Activated CD8-positive, alpha-beta memory T cell treated with anti-CD3 and anti-CD28 coated beads, Interleukin-2, amount 50 U/mL, for 1 hour (primary cell): ENCODE measurements around the gene AAGAB.
"Not testable (repeated sequence)": the region's sequence is repeated elsewhere in the genome, so short reads cannot be mapped to it uniquely, and the experiment has no call there.

Experiments
- DNase-seq: peaks from one replicate; pipeline ENCODE4 v3.0.0-alpha.2; 2020; ENCODE audit errors: extremely low read depth

AAGAB gene

DNA sequence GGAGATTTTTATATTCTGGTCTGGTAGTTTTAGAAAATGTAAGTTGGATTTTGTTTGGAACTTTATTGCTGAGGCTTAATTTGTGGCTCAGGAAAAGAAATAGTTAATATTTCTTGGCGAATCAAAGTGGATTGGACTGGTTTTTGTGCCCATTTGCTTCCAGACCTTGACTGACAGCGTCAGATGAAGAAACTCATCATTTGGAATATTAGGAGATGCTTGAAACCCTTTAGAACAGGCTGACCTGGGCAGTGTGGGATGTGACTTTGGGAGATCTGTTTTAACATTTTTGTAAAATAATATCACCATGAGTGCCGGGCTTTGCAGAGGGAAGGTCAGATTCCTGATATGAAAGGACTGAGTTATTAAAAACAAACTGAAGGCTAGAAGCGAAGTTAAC is 83.0 kb downstream of the AAGAB start:
- DNase-seq: no peak

DNA sequence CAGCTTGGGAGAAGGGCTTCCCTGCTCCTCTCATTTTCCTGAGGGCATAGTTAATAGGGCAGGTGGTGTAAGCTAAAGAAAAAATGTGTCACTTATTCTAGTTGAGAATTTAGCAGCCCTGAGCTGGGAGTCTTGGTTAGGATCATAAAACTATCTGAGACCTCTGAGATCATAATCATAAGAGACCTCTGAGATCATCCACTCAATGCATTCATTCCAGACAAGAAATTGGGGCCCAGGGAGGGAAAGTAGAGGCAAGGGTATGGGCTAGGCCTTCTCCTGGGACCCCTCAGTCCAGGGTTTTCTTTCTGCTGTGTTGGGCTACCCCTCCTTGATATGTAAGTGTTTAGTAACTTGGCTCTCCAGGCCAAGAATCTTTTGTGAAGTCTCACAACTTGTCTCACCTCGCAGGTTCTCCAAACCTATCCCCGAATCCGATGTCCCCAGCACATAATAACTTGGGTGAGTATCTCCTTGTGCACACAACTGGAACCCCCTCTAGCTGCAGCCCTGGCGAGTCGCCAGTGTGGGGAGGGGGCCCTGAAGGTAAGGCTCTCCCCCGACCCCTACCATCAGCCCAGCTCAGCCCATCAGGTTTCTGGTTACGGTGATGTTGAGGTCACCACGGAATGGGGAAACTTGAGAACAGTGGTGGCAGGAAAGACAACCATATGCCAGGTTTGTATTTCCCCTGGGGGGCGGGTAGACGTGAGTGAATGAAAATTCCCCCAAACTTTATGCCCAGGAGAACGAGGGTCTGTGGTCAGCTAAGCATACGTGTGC is 84.1 kb downstream of the AAGAB start:
- DNase-seq: no peak

DNA sequence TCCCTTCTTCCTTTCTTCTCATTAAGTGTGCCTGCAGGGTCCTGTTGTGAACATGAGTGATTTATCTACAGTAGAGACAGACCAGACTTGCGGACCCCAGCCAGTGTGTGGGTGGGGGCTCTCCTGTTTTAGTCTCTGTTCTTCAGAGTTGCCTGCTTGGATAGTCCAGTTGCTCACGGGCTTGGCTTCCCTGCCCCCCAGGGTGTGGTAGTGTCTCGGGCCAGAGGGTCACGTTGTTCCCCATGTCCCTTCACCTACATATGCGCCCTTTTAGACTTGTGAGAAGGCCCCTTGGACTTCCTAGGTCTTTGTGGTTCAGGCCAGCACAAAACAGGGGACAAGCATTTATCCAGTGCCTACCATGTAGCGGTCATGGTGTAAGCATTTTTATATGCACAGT is 85.8 kb downstream of the AAGAB start:
- DNase-seq: no peak

DNA sequence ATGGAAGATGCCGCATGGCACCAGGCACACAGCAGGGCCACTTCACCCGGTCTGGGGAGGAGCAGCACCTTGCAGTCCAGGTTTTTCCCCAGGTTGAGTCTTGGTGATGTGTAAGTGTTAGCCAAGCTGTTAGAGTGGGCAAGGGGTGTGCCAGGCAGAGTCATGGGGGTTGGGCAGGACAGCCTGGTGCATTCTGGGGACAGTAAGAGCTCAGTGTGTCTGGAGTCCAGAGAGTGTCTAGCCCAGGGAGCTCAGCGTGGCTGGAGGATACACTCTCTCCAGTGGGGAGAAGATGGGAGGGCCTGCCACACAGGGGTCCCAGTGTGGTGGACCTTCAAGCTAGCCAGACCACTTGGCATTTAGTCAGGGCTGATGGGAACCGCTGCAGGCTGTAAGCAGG is 87.4 kb downstream of the AAGAB start:
- DNase-seq: no peak

DNA sequence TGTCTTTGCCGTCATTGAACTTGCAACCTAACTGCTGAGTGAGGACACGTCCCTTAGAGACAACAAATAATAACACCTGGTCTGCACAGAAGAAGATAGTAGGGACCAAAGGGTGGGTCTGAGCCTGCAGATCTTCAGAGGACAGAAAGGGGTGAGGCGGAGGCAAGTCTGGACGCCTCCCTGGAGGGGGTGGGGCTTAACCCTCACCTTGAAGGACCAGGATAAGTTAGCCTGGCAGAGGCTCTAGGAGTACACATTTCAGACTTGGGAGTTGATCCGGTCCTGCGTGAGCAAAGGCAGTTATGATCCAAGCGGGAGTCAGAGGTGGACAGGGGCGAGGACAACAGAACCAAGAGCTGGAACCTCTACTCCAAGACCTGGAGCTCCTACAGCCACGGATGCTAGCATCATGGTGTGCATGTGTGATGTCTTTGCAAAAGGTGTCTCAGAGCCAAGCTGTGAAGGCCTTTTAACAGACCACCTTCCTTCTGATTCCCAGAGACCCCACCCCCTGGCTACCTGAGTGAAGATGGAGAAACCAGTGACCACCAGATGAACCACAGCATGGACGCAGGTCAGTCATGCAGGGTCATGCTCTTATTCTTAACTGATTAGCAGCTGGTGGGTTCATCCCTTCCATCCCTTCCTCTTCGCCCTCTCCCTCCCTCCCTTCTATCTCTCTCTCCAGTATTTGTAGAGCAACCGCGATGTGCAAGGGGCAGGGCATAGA is 88.0 kb downstream of the AAGAB start:
- no peak for DNase-seq

DNA sequence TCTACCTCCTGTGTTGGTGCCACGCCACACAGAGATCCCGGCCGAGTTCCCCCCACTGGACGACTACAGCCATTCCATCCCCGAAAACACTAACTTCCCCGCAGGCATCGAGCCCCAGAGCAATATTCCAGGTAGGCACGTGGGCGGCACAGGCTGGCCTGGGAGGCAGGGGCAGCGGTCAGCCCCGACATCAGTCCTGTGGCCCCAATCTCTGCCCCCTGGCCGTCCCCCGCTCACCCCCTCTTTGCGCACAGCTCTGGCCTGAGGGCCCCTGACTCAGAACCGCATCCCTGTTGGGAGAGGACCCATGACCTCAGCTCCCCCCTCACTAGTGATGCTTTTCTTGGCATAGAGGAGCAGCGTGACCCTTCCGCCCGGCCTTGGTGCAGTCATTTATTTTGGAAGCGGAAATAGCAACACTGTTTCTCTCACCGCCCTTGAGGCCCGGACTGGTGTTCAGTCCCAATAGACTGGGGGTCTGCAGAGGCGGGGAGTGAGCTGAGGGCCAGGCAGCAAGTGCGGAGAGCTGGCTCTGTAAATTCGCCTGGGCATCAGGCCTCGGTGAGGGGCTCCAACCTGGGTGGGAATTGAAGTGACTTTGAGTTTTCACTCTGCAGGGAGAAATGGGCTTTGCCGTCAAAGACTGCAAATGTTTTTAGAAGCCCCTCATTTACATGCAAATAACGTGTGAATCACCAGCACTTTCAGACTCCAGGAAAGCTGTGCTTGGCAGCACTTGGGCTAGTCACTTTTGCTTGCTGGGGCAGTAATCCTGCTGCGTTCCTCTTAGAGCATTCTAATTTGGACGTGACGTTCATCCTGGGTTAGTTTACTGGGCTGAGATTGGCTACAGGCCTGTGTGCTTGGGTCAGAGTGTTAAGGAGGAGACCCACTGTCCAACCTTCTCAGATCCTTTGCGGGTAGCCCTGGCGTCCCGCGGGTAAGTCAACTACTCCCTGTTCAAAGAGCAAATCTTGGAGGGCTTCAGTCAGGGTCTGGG is 88.9 kb downstream of the AAGAB start:
- DNase-seq: no peak

DNA sequence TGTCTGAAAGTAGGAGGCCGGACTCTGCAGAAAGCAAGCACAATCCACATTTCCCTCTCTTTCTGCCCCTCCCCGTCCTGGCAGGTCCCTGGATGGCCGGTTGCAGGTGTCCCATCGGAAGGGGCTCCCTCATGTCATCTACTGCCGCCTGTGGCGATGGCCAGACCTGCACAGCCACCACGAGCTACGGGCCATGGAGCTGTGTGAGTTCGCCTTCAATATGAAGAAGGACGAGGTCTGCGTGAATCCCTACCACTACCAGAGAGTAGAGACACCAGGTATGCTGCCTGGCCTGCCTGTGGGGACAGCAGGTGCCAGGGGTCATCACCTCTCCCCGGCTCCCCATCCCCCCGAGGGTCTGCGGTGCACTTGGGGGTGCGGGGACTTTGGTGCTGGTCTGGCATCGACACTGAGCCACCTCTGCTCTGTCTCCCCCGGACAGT is 89.6 kb downstream of the AAGAB start:
- DNase-seq: no peak

DNA sequence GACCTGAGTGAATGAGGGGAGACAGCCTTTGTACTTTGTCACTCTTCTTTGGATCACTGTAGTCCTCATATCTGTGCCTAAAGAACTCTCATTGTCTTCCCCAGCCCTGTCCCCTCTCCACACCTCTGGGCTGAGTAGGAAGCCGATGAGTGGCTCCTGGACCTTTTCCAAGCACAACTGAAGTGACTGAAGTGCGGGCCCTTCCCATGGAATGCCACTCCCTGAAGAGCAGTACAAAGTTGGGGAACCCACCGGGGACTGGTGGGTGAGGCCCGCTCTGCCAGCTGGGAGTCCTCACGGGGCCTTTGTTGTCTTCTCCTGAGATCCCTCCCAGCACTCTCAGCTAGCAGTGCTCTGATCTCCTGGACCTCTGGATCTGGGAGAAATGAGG is 90.1 kb downstream of the AAGAB start:
- no peak for DNase-seq

DNA sequence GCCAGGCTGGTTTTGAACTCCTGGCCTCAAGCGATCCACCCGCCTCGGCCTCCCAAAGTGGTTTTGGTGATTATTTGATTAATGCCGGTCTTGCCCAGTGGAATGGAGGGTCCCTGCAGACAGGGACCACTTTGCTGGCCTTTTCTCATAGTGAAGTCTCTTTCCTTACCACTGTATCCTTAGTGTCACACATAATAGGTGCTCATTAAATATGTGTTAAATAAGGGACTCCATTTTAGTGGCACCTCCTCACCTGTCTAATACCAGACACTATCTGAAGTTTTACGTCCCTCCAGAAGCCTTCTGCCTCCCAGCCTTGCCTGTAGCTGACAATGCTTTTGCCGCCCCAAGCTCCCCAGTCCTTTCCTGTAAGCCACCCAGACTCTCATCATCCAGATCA is 91.3 kb downstream of the AAGAB start:
- no peak for DNase-seq

DNA sequence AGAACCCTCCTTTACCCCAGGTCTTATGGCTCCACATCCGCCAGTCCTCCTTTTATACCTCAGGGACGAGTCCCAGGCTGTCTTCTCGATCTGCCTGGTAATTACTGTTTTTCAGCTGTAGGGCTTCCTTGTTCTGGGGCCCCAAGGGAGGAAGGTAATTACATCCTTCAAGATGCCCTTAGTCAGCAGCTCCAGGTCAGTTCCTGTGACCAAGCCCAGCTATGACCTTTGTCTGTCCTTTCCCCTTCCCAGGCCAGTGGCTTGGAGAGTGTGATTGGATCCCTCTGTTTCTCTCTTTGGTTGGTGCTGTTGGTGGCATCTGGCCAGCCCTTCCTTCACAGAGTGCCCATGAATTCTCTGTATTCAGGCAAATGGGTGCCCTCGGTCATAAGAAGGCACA is 92.6 kb downstream of the AAGAB start:
- DNase-seq: no peak

DNA sequence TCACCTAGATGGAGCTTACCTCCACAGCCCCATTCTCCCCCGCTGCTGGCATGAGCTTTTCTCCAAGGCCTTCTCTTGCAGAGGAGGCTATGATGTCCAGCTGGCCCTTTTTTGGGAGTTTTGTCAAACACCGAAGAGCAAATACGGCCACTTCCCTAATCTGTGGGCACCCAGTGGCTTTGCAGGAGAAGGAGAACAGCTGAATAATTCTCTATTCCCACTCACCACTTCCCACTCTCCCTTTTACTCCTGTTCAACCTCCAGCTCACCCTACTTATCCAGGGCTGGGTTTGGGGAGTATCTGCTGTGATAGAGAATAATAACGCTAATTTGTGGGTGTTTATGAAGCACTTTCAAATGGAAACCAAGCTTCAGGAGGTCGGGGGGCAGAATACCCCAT is 93.0 kb downstream of the AAGAB start:
- DNase-seq: no peak

DNA sequence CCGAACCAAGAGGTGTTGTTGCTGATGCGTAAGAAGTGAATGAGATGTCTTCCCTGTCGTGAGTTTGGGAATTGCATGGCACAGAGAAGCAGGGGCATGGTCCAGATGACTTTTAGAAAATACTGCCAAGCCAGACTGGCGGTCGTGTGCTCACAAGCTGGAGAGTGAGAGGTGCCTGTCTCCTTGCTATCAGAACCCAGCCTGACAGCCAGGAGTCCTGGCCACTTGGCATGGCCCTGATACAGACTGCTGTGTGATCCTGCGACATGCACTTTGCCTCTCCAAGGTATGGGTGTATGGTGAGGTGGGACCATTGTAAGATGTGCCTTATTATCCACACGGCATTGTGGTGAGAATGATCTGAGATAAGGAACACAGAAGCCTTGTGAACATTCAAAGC is 96.1 kb downstream of the AAGAB start:
- DNase-seq: no peak

DNA sequence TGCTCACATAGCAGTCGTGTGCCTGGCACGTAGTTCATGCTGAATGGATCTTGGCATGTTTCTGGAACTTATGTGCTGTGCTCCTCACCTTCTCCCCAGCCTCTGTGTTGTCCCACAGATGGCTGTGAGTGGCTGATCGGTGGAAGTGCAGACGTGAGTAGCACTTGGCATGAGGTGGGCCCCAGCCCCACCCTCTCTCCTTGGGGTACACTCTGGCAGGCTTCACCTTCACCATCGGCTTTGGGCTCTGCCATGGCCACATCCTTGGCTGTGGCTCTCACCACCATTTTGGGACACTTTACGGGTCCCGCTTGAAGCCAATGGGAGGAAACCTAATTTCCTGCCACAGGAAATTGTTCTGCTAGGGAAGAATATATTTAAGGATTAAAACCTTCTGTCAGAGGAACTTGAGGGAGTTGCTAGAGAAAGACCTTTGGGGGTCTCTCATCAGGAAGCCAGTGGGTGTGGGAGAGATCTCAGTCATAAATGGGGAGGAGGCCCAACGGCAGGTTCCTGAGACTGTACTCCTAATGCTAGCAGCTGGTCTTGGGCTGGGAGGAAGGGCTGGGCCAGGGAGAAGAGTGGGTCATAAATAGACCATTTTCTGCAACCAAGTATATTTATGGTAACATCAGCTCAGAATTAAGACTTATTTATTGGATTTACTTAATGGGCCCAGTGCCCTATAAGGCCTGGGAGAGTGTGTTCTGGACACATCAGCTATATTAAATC is 96.8 kb downstream of the AAGAB start:
- no peak for DNase-seq

DNA sequence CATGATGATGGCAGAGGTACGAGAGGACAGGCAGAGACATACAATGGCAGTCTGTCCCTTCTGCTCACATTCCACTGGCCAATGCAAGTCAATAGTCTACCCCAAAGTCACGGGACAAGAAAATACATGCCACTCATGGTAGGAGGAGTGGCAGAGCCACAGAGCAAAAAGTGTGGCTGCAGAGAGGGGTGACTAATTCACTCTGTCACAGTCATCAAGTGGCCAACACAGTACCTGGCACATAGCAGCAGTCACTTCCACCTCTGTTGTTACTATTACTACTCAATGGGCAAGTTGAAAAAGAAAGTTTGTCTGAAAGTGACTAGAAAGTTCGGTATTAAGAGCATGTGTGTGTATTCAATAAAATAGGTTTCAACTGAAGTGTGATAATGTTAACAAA is 97.6 kb downstream of the AAGAB start:
- DNase-seq: no peak

DNA sequence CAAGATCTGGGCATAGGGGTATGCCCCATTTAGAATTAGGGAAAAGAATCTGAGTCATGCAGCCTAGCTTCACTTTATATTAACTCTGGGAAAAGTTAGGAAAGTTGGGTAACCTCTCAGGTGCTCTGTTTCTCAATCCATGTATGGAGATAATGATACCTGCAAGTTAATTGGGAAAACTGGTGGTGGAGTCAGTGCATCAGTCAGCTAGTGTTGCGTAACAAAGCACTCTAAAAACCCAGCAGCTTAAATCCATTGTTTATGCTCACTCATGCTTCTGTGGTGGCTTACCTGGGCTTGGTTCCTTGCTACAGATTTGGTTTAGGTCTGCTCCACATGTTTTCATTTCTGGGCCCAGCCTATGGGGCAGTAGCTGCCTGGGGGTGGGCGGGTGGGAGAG is 98.0 kb downstream of the AAGAB start:
- DNase-seq: no peak

DNA sequence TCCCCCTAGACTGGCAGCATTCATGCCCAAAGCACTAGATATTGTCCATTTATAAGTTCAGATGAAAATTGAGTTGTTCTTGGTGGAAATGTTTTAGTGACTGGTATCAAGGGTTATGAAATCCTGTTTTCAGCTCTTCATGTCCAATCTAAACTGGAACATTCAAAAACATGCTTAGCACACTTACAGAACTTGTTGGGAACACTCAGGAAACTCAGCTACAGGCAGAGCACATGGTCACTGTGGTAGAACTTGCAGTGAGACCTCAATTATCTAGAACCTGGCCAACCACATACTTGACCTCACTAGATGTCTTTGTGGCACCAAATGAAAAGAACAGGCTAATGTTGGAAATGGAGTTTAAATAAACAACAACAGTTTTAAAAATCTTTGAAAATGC is 100.2 kb downstream of the AAGAB start:
- DNase-seq: no peak

DNA sequence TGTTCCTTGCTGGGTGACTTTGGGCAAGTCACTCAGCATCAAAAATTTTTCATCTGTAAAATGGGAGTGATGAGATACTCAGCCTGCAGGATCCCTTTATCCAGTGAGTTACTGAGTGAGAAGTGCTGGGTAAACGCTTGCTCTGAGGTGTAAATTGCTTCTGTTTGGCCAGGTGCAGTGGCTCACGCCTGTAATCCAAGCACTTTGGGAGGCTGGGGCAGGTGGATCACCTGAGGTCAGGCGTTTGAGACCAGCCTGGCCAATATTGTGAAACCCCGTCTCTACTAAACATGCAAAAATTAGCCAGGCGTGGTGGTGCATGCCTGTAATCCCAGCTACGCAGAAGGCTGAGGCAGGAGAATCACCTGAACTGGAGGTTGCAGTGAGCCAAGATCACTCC is 101.4 kb downstream of the AAGAB start:
- not testable (repeated sequence) for DNase-seq

DNA sequence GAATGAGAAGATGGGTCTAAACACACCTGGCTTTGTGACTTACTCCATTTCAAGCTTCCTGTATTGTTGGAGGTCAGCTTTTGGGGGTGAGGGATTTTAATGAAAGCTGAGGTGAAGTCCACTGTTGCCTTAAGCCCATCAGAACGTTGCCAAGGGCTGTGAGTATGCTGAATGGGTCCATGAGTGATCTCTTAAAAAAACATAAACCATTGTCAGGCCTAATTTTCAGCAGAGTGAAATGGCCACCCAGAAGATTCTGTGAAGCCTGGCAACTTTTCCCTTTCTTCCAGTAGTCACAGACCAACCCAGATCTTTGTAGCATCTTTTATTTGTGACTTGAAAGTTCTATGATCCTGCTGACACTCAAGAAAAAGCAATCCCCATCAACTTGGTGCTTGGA is 102.0 kb downstream of the AAGAB start:
- no peak for DNase-seq
